Fibroblast of the aortic adventitia (primary cell): ENCODE measurements around the gene PANK4. TPM values are rescaled to one million over a fixed set of nuclear protein-coding genes. Genes with fewer than 3 reads are reported as not detected.

Experiments
- DNase-seq: peaks from one replicate; pipeline ENCODE4 v3.0.0-alpha.2; 2010; ENCODE audit warnings: low read depth
- H3K4me3 ChIP-seq: 2 replicates; pipeline ENCODE4 v1.5.1; 2011; ENCODE audit warnings: low read depth, mild to moderate bottlenecking, control low read depth, low read length, moderate library complexity
- CTCF ChIP-seq: IDR thresholded peaks from 2 replicates; pipeline ENCODE4 v1.5.1; 2011; ENCODE audit warnings: mild to moderate bottlenecking, low read length, control low read depth, inconsistent platforms; ENCODE audit not compliant: insufficient read depth
- total RNA-seq: library from RNA; depleted of rRNA; stranded (reverse); fragments of >200 nt; gene quantifications from 2 replicates; pipeline ENCODE4 v1.2.3, GENCODE V29; 2012; ENCODE audit warnings: low replicate concordance

The PANK4 gene
- total RNA-seq, 1 donor, result 22.8 TPM

- DNase-seq, result no peak
- TF ChIP-seq CTCF, result no peak
- H3K4me3 ChIP-seq, result no peak overlapping the region
Observed at GRCh38 chr1:2492091-2492490, 34.3 kb downstream of the PANK4 start.

GRCh38 chr1:2489615-2490014 is 36.8 kb downstream of the PANK4 start:
- H3K4me3 ChIP-seq, result no peak overlapping the region
- no peak for TF ChIP-seq CTCF
- DNase-seq, result no peak

GRCh38 chr1:2488688-2489087 is 37.7 kb downstream of the PANK4 start:
- no peak for TF ChIP-seq CTCF
- no peak overlapping the region for H3K4me3 ChIP-seq
- no peak for DNase-seq

GRCh38 chr1:2486558-2486957 is 39.8 kb downstream of the PANK4 start:
- TF ChIP-seq CTCF, result no peak
- H3K4me3 ChIP-seq, result no peak overlapping the region
- DNase-seq, result no peak

- no peak for TF ChIP-seq CTCF
- DNase-seq, result no peak
- H3K4me3 ChIP-seq, result no peak overlapping the region
Observed at GRCh38 chr1:2486041-2486440, 40.4 kb downstream of the PANK4 start.

GRCh38 chr1:2483970-2484369 is 42.4 kb downstream of the PANK4 start:
- no peak for TF ChIP-seq CTCF
- DNase-seq, result no peak
- H3K4me3 ChIP-seq, result no peak overlapping the region

GRCh38 chr1:2483026-2483425 is 43.4 kb downstream of the PANK4 start:
- no peak for TF ChIP-seq CTCF
- no peak for DNase-seq
- H3K4me3 ChIP-seq, result no peak overlapping the region
